Stimulated activated CD4-positive, alpha-beta T cell treated with anti-CD3 and anti-CD28 coated beads, Interleukin-4, amount 100 ng/mL, for 24 hours (primary cell): Measurements from ENCODE around the gene ZSCAN23.
"Not testable (repeated sequence)": the region's sequence is repeated elsewhere in the genome, so short reads cannot be mapped to it uniquely, and the experiment has no call there.

Experiments
- DNase-seq: peaks from one replicate; pipeline ENCODE4 v3.0.0-alpha.2; 2020

Gene ZSCAN23

DNA sequence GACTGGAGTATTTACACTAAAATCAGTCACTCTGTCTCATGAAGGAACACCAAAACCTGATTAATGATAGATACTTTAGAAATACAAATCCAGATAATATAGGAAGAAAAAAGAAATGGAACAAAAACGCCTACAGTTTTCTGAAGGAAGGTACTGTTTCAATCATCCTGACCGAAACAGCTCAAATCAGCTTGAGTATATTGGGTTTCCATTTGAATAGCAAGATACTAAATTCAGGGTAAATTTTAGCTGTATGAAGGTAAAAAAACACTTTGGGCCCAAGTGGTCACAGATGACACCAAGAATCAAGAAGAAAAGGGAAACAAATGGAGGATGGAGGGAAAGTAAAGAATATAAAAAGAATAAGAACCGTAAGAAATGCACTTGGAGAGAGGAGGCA lies 6.9 kb downstream of the ZSCAN23 start:
- DNase-seq = no peak

DNA sequence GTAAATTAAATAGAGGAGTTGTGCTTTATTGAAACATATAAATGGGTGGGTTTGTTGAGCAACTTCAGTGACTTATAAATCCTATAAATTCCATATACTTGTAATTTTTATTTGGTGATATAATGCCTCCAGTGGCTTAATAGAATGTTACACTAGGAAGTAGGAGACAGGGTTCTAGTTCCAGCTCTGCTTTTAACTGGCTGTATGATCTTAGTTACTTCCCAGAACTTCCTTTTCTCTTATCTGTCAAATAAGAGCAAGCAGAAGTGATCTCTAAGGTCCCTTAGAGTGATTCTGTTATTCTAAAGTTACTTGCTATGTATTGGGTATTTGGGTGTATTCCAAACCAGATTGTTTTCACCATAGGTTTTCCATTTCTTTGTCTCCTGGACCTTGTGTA lies 10.2 kb downstream of the ZSCAN23 start:
- DNase-seq = no peak

GRCh38 chr6:28429781-28430180 lies 13.5 kb downstream of the ZSCAN23 start:
- no peak for DNase-seq

DNA sequence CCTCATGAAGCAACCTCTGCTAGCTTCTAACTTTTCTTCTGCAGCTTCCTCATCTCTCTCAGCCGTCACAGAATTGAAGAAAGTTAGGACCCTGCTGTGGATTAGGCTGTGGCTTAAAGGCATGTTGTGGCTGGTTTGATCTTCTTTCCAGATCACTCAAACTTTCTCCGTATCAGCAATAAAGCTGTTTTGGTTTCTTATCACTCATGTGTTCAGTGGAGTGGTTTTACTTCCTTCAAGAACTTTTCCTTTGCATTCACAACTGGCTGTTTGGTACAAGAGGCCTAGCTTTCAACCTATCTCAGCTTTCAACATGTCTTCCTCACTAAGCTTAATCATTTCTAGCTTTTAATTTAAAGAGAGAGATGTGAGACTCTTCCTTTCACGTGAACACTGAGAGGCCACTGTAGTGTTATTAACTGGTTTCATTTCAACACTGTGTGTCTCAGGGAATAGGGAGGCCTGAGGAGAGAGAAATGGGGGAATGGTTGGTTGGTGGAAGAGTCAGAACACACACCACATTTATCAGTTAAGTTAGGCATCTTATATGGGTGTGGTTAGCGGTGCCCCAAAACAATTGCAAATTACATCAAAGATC lies 17.2 kb downstream of the ZSCAN23 start:
- no peak for DNase-seq

- no peak for DNase-seq
These were observed 19.1 kb downstream of the ZSCAN23 start for GRCh38 chr6:28424163-28424562.

- DNase-seq = no peak
These were observed 19.7 kb downstream of the ZSCAN23 start for GRCh38 chr6:28423546-28423945.

DNA sequence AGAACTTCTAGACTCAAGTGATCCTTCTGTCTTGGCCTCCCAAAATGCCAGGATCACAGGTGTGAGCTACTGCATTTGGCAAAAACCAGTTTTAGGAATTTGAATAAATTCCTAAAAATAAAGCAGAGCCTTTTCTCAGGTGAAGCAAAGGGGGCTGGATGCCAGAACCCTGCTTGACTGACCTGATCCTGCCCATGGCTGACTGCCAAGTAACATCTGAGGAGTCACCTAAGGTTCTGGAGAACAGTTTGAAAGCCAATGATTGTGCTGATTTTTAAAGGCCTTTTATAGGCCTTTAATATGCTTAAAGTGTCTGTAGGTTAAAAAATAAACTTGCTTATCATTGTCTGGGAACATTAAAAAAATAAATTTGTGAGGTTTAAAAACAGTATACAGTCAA lies 29.6 kb downstream of the ZSCAN23 start:
- no peak for DNase-seq

DNA sequence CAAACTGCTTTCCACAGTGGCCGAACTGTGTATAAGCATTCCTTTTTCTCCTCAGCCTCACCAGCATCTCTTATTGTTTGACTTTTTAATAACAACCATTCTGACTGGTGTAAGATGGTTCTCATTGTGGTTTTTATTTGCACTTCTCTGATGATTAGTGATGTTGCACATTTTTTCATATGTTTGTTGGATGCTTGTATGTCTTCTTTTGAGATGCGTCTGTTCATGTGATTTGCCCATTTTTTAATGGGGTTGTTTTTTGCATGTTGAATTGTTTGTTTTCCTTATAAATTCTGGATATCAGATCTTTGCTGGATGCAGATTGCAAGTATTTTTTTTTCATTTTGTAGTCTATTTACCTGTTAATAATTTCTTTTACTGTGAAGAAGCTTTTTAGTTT lies 32.5 kb downstream of the ZSCAN23 start:
- no peak for DNase-seq

DNA sequence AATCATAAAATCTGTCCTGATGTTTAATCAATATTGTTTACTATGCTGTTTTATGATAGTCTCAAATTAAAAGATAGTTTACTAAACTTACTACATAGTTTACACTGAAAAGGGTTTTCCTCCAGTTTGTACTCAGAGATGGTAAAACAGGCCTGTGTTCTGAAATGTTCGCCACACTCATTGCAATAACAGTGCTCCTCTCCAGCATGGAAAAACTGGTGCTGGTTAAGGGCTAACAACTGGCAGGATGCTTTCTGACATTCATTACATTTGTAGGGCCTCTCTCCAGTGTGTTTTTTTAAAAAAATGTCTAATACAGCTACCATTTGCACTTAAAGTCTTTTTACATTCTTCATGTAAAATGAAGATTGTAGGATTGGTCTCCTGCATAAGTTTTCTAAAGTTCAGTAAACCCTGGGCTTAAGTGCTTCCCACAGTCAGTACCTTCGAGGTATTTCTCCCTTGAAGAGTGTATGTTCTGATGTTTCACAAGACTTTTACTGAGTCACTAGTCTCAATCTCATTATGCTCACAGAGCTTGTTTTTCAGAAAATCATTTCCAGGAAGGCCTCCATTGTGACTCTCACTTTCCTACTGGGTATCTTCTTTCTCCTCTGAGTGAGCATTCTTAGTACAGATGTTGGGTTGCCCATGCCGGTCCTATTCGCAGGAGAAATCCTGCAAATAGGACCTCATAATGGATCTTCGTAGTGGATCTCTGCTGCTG lies 35.1 kb downstream of the ZSCAN23 start:
- DNase-seq = no peak

DNA sequence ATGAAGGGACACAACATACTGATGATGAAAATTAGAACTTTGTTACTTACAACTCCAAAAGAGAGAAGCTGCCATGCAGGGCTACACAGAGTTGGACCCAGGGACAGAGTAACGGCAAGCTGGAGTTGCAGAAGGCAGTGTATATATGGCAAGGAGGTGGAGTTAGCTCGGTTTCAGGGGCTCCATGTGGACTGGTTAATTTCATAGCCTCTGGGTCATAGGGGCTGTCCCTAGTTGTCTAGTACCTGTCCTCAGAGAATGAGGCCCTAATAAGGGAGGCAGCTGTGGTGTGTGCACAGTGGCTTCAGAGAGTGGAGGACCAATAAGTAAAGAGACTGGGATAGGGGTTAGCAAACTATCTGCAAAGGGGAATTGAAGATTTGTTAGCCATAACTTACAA lies 35.9 kb downstream of the ZSCAN23 start:
- DNase-seq = no peak

GRCh38 chr6:28403923-28404322 lies 39.4 kb downstream of the ZSCAN23 start:
- DNase-seq = not testable (repeated sequence)

DNA sequence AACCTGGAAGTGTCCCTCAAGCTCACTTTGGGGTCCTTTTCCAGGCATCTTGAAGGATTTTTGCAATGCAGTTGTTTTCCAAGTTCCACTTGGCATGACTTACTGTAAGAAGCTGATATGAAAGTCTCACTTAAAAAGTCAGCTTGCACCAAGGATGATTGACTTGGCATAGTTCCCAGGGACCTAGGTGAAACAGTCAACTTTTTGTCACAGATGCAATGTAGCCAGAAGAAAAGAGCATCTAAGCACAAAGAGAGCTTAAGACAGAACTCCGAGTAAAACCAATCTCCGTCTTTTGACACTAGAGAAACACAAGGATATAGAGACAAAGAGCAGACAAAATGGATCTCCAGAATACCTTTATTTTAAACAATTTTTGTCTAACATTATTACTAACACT lies 41.1 kb downstream of the ZSCAN23 start:
- no peak for DNase-seq

GRCh38 chr6:28401172-28401571 lies 42.1 kb downstream of the ZSCAN23 start:
- DNase-seq = no peak

DNA sequence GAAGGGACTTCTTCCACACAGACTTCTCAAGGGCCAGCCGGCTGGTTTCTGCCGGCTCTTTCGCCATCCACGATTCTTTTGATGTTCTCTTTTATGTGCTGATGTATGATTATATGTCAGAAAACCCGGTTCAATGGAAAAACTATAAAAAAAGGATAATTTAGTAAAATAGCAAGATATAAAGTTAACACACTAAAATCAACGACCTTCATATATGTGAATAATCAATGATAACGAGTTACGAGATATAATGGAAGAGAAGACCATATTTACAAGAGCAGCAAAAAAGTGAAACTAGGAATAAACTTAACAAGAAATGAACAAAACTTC lies 43.2 kb downstream of the ZSCAN23 start:
- no peak for DNase-seq

DNA sequence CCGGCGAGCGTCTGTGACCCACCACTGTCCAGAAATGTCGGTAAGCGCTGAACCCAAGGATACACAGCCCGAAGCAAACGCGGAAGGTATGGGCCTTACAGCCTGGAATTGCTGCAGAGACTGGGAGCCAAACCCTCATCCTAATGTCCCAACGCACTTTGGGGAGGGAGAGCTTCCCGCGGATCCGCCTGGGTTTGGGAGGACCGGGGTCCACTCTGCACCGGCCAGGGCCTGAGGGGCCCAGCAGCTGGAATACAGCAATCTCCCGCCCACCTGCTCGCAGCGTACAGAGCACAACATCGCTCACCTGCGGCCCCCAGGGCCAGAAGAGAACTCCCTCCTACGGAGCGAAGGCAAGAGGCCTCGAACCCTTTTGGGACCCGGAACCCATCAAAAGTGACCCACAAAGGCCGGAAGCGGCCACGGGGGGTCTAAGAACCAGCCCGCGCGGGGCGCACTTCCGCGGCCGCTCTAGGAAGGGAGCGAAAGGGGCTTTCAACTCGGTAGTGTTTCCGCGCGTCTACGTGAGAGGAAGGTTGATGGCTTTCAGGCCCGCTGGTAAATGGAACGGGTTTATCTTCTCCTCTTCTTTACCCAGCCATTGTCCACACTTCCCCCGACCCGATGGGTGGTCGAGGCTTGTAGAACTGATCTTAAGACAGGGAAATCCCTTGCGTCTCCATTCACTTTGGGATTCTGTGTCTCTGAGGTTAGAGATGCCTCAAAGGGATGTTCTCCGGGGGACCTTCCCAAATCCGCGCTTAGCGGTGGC lies 43.8 kb downstream of the ZSCAN23 start, which contains the start of gene ZSCAN12:
Gene ZSCAN12 (minus strand): TSS at position 398 of the 772 bp plus-strand sequence. CDS start 1,342 bp downstream, outside the sequence.
- DNase-seq = peak; percentile 88

GRCh38 chr6:28395918-28396317 lies 47.4 kb downstream of the ZSCAN23 start:
- DNase-seq = no peak

- DNase-seq = no peak
These were observed 49.2 kb downstream of the ZSCAN23 start for GRCh38 chr6:28393912-28394662.

GRCh38 chr6:28390688-28391087 lies 52.6 kb downstream of the ZSCAN23 start:
- DNase-seq = no peak

GRCh38 chr6:28384143-28384533 lies 59.2 kb downstream of the ZSCAN23 start:
- DNase-seq = no peak

- no peak for DNase-seq
These were observed 59.8 kb downstream of the ZSCAN23 start for GRCh38 chr6:28383235-28384142.
